ENCODE data around the gene FHIT.

- TF ChIP-seq CTCF (conservative IDR thresholded peaks at IDR 0.05; ENCODE audit: low read depth, low read length) (no peak), BHLHE40 (IDR thresholded peaks at IDR 0.05; ENCODE audit: low read depth, low read length) (no peak), RAD21 (IDR thresholded peaks at IDR 0.05; ENCODE audit: low read length) (no peak), SMC3 (IDR thresholded peaks at IDR 0.05; ENCODE audit: low read depth, low read length) (no peak), NFE2L2 (IDR thresholded peaks at IDR 0.05; ENCODE audit: low read depth, low read length) (no peak), FOS (IDR thresholded peaks at IDR 0.05; ENCODE audit: low read depth, low read length) (no peak), MAFK (IDR thresholded peaks at IDR 0.05; ENCODE audit: low read depth, low read length) (no peak)
Measured at GRCh38 chr3:60388731-60389130, 862.5 kb downstream of the FHIT start.
